ENCODE data around the gene CCR4.
"Not testable (repeated sequence)": the region's sequence is repeated elsewhere in the genome, so short reads cannot be mapped to it uniquely, and the experiment has no call there.

The CCR4 gene

DNA sequence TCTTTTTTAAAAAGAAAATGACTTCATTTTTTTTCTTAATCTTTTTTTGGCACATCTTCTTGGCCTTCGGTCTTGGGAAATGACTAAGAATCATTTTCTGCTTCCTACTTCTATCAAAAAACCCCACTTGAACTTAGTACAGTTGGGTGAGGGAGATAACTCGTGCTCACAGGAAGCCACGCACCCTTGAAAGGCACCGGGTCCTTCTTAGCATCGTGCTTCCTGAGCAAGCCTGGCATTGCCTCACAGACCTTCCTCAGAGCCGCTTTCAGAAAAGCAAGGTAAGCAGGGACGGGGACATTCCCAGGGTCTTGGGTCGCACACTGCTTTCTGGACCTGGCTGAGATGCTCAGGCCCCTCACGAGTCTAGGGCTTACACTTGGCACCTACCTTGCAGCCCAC is at the start of gene CCR4:
TSS of gene CCR4 (plus strand) at position 235 of the 402 bp plus-strand sequence. CDS start 1,779 bp downstream, outside the sequence.
- DNase-seq = no peak

DNA sequence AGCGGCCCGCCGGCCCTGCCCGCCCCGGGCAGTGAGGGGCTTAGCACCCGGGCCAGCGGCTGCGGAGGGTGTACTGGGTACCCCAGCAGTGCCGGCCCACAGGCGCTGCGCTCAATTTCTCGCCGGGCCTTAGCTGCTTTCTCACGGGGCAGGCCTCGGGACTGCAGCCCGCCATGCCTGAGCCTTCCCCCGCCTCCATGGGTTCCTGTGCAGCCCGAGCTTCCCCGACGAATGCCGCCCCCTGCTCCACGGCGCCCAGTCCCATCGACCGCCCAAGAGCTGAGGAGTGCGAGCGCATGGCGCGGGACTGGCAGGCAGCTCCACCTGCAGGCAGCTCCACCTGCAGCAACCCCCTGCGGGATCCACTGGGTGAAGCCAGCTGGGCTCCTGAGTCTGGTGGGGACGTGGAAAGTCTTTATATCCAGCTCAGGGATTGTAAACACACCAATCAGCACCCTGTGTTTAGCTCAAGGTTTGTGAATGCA is 48.5 kb upstream of the CCR4 start:
- DNase-seq = not testable (repeated sequence)

DNA sequence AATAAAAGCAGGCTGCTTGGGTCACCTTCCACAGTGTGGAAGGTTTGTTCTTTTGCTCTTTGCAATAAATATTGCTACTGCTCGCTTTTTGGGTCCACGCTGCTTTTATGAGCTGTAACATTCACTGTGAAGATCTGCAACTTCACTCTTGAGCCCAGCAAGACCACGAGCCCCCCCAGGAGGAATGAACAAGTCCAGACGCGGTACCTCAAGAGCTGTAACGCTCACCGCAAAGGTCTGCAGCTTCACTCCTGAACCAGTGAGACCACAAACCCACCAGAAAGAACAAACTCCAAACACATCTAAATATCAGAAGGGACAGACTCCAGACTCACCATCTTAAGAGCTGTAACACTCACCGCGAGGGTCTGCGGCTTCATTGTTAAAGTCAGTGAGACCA is 47.5 kb upstream of the CCR4 start:
- DNase-seq = no peak

DNA sequence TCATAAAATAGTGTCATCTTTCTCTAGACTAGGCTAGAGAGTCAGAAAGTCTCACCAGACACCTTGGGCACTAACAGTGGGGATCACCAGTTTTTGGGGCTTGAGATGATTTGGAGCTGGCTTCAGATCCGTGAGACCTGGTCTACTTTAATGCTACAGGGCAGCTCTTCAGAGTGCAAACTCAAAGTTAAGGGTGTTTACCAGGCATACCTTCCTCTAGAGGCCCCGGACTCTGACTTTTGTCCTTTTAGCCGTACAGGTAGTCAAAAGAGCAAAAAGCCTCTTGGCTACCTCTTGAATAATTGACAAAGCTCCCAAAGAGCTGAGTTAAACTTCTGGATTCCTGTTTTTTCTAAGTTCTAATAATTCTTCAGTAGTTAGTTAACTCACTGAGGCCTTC is 41.4 kb upstream of the CCR4 start:
- no peak for DNase-seq

DNA sequence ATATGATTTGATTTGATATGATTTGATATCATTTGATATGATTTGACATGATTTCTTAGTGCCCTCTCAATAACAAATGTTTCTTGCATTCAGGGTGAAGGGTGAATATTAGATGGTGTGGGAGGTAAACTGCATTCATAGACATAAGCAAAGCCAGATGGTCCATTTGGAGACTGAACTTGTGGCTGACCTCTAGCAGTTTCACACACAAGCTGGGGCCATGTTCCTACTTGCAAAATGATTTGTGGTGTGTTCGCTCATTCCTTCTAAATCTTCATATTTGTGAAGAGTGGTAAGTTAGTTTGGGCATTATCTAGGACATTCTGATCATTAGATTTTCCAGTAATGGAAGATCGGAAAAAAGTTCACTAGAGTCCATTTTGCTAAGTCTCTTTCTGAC is 40.5 kb upstream of the CCR4 start:
- no peak for DNase-seq

DNA sequence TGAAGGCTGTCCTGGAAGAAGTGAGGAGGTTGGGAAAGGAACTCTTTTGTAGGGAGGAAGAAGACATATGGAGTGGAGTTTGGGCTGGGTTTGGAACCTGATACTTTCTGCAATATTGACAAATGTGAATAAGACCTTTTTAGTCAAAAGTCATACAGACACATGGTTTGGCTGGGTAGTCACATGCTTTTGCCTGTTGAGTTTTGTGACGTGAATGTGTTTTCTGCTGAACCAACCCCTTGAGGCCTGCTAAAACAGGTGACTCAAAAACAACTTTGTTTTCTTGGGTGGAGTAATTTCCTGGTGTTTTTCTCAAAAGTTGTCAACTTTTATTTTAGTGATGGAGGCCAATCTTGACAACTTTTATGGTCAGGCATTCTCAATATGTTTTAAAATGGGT is 39.4 kb upstream of the CCR4 start:
- no peak for DNase-seq

DNA sequence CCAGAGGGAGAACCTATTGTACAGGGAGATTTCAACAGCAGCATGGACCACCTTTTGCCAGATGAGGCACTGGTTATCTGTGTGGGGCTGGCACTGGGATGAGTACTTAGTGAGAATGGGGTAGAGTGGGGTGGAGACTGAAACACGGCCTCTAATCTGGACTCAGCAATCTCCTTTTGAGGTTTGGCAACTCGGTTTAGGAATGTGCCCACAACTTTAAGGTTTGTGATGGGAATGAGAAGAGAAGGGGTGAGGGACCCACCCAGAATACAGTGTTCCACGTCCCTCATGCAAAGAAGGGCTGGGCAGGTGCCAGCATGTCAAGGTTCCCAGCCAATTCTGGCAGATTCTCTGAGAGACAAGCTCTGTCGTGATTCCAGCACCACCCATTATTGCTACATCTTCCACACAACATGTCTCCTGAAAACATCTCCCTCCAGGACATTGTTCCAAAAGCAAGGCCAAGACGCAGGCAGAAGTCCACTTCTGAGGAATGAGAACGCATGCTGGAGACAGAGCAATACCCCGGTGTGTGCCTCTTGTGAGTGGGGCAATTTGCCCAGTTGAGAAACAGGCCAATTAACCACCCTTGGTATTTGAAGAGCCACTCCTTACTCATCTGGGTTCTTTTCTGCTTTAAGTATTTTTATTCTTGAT is 37.5 kb upstream of the CCR4 start:
- DNase-seq = peak; percentile 52

DNA sequence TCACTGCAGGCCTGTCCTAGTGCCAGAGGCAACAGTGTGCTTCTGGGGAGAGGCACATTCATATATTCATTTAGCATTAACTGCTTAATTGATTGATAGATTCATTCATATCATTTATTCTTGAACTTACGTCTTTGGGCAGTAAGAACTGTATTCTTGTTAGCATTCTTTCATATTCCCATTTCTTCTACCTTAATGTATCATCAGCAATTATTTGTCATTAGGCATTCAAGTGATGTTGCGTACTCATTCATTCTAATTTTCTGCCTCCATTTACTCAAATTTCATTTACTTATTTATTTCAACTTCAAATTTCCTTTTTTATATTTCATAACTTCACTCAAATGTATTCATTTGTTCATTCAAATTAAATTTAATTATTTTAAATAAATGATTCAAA is 31.5 kb upstream of the CCR4 start:
- no peak for DNase-seq

DNA sequence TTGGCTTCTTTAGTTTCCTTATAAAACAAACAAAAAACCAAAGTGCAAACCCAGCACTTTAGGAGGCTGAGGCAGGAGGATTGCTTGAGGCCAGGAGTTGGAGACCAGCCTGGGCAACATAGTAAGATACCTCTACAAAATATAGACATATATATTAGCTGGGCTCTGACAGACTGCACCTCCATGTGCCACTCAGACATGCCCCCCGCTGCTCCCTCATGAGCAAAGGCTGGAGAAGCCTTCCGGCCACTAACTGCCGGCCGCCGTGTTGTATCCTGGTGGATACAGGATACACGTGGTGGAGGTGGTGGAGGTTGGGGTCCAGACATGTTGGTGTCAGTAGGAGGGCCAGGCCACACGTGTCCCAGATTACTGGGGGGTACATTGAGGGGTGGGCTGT is 29.4 kb upstream of the CCR4 start:
- no peak for DNase-seq

DNA sequence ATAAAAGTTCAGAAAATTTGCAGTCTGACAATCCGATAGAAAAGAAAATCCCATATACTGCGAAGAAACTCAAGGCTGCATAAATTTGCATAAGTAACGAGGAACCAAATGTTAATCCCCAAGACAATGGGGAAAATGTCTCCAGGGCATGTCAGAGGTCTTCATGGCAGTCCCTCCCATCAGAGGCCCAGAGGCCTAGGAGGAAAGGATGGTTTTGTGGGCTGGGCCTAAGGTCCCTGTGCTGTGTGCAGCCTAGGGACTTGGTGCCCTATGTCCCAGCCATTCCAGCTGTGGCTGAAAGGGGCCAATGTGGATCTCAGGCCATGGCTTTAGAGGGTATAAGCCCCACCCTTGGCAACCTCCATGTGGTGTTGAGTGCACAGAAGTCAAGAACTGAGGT is 21.3 kb upstream of the CCR4 start:
- DNase-seq = no peak

DNA sequence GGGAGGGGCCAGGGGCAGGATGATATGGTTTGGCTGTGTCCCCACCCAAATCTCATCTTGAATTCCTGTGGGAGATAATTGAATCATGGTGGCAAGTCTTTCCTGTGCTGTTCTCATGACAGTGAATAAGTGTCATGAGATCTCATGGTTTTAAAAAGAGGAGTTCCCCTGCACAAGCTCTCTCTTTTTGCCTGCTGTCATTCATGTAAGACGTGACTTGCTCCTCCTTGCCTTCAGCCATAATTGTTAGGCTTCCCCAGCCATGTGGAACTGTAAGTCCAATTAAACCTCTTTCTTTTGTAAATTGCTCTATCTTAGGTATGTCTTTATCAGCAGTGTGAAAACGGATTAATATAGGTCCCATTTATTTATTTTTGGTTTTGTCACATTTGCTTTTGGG is 20.2 kb upstream of the CCR4 start:
- DNase-seq = not testable (repeated sequence)

DNA sequence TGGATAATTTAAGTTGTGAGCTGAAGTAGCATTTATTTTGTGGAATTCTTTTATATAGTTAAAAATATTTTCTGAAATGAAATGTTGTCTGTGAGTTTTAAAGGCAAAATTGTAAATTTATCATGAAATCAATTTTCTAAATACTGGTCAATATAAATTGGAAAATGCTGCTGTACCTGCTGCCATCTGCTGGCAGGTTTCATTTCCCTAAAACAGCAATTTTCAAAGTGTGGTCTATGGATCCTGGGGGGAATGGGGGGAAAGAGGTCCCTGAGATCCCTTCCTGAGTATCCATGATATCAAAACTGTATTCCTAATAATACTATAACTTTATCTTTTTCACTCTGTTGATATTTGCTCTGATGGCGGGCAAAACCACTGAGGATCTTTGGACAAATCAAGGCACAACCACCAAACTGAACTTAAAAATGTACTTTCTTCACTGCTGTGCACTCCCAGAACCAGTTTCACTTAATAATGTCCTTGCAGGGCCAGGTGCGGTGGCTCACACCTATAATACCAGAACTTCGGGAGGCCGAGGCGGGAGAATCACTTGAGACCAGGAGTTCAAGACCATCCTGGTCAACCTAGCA is 17.2 kb upstream of the CCR4 start:
- no peak for DNase-seq

DNA sequence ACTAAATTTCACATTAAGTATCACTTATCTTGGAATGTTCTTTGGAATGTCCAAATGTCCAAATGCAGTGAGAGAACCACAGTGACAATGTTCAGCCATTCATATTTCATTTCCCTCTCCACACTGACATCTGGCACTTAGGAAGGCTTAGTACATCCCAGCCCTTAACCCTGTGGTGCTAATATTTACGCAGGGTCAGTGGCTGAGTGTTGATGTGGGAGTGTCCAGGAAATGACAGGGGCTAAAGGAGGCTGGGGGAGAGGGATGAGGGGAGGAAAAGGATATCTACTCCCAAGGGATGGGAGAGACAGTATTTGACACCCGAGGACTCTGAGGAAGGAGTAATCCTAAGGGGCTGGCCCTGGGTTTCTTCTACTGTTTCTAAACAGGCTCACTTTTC is 14.1 kb upstream of the CCR4 start:
- peak; percentile 19 for DNase-seq

DNA sequence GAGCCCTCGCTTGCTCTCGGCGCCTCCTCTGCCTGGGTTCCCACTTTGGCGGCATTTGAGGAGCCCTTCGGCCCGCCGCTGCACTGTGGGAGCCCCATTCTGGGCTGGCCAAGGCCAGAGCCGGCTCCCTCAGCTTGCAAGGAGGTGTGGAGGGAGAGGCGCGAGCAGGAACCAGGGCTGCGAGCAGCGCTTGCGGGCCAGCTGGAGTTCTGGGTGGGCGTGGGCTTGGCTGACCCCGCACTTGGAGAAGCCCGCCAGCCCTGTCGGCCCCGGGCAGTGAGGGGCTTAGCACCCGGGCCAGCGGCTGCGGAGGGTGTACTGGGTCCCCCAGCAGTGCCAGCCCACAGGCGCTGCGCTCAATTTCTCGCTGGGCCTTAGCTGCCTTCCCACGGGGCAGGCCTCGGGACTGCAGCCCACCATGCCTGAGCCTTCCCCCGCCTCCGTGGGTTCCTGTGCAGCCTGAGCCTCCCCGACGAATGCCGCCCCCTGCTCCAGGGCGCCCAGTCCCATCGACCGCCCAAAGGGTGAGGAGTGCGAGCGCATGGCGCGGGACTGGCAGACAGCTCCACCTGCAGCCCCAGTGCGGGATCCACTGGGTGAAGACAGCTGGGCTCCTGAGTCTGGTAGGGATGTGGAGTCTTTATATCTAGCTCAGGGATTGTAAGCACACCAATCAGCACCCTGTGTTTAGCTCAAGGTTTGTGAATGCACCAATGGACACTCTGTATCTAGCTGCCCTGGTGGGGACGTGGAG is 11.7 kb upstream of the CCR4 start:
- not testable (repeated sequence) for DNase-seq

DNA sequence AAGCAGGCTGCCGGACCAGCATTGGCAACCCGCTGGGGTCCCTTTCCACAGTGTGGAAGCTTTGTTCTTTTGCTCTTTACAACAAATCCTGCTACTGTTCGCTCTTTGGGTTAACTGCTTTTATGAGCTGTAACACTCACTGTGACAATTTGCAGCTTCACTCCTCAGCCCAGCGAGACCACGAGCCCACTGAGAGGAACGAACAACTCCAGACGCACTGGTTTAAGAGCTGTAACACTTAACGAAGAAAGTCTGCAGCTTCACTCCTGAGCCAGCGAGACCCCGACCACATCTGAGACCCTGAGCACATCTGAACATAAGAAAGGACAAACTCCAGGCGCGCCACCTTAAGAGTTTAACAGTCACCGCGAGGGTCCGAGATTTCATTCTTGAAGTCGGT is 10.7 kb upstream of the CCR4 start:
- DNase-seq = no peak

DNA sequence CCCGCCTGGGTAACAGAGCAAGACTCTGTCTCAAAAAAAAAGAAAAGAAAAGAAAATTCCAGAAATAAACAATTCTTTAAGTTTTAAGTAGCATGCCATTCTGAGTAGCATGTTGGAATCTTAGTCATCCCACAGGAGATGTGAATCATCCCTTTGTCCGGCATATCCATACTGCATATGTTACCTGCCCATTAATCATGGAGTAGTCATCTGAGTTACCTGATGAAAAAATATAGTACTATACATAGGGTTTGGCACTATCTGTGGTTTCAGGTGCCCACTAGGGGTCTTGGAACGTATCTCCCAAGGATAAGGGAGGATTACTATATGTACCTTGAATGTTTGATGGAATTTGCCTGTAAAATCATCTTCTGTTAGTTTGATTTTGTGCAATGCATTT is 6.3 kb upstream of the CCR4 start:
- DNase-seq = no peak

DNA sequence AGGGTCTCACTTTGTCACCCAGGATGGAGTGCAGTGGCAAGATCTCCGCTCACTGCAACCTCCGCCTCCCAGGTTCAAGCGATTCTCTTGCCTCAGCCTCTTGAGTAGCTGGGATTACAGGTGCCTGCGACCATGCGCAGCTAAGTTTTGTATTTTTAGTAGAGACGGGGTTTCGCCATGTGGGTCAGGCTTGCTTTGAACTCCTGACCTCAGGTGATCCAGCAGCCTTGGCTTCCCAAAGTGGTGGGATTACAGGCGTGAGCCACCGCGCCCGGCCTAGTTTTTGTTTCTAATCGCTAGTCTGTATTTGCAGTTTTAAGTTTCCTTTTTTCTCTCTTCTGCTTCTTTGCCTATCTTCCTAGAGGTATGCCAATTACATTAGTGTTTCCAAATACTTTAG is 5.8 kb upstream of the CCR4 start:
- not testable (repeated sequence) for DNase-seq

DNA sequence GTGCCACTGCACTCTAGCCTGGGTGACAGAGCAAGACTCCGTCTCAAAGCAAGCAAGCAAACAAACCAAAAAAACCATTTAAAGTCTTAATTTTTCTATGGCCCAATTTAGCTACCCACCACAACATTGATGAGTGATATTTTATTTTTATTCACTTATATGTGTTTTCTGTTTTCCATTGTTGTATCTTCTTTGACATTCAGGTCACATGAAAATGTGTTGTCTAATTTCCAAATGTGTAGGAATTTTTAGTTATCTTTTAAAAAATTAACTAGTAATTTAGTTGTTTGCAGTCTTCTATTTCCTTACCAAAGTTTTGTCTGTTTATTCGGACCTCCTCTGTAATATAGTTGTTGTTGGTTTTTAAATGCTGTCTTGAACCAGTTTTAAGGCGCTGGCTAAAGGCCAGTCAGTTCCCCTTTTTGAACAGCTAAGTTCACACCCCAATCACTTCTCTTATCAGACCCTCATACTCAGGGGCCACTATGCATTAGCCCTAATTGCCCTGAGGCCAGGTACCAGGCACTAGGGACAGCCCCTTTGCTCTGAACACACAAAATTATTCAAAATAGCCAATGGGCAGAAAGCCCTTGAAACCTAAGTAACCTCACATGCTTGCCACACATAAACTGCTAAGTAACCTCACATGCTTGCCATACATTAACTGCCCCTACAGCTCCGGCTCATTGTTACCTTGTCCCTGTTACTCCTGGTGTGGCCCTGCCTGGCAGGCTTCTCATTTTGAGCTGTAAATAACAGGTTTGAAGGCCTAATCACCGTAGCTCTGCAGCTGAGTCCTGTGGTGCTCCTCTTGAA is 4.3 kb upstream of the CCR4 start:
- DNase-seq = peak; percentile 82

DNA sequence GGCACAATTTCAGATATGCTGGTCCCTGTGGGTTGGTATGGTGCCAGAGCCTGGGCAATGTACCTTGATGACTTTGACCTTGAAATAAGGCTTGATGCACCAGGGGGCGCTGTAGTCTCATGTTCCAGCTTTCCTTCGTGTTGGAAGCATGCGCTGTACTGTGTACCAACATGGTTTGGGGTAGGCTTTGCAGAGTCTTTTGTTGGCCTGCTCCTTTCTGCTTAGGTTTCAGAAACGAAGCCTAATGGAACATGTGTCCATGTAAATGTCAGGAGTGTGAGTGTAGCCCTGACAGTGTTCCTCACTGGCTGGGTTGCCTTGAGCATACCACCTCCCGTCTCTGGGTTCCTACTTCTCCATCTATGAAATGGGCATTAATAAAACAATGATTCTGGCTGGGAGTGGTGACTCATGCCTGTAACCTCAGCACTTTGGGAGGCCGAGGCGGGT is 3.6 kb upstream of the CCR4 start:
- DNase-seq = peak; percentile 96

DNA sequence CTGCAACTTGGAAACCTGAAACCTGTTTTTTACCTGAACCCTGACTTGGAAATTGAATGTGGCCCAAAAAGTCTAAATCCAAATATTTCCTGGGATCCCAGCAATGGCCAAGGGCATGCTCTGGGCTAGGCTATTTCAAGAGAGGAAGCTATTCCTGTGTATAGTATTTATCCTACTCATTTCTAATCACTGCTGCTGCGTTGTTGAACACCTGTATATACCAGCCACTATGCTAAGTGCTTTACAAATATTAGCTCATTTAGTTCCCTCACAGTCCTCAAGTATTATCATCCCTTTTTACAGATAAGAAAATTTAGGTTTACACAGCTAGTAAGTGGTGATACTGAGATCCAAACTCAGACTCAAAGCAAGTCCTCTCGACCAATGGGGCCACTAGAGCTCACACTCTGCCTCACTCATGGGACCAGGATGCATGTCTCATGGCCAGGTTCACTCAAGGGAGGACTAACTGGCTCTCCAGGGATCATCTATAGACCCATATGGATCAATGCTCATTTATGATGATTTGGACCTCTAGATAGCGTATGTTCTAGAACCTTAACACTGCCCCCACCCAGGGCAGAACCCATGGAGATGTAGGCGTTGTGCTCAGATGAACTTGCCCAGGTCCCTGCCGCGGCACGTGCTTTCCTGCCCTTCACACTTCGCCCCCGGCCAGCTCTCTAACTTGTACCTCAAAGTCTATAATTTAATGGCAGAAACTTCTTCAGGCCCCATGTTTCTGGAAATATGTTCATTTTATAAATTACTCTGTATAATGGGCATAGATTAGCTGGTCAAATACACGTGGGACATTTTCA is 2.6 kb upstream of the CCR4 start:
- DNase-seq = peak; percentile 94

DNA sequence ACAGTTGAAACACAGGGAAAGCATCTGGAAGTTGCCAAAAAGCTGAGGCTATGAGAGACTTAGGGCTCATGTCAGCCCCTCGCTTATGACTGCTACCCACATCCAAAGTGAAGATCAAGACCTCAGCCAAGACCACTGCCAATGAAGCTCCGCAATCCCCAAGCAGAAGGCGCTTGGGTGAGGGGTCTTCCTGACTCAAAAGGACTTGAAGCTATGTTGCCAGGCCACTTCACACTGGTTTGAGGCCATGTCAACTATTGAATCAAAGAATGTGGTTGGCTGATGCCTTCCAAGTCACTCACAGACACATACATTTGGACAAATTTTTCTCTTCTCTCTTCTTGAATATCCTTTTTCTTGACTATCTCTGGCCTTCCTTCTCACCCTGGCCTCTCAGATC is 928 bp upstream of the CCR4 start:
- DNase-seq = no peak

DNA sequence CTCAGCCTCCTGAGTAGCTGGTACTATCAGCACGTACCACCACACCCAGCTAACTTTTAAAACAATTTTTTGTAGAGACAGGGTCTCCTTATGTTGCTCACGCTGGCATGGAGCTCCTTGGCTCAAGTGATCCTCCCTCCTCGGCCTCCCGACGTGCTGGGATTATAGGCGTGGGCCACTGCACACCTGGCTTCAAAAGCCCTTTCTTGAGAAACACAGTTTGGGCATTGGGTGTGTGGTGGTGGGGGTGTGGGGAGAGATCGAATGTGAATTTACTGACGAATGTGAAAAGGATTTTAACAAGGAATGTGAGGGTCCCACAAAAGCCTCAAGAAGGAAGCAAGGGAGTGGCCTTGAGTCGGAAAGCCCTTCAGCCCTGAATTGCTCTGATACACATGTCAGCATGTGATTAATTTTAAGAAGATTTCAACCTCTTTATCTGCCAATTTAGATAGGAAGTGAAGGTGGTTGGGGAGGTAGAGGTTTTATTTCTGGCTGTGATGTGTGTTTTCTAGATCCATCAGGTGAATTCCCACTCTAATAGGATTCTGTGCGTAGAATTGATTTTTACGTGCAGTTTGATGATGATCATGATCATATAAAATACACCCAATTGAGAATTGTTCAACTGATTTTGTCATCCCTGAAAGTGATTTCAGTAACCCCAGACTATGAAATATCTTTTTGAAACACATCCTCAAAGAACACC is 1.1 kb downstream of the CCR4 start:
- no peak for DNase-seq

Data from NCI-H2029 treated with DMSO at 0.1 percent for 48 hours (cell line).